HL-60 (cell line): ENCODE data around the gene TMEM132D.

Experiments used
- DNase-seq, 2 experiments: peaks; one replicate each; pipeline ENCODE4 v3.0.0-alpha.2; 2010 to 2020; ENCODE audit warnings: low read depth in 1 of 2, low spot score in 1 of 2
- H3K27ac ChIP-seq: fragments of 250-450 bp; sonication (Bioruptor Pico); replicated peaks from 2 replicates; pipeline ENCODE4 v1.5.1; 2020; ENCODE audit warnings: mild to moderate bottlenecking, moderate library complexity
- H3K27me3 ChIP-seq: fragments of 250-450 bp; sonication (Bioruptor Pico); 2 replicates; pipeline ENCODE4 v1.5.1; 2021; ENCODE audit warnings: mild to moderate bottlenecking, moderate library complexity; ENCODE audit not compliant: insufficient read depth, poor library complexity, severe bottlenecking
- H3K4me3 ChIP-seq: replicated peaks from 2 replicates; pipeline ENCODE4 v1.5.1; 2011; ENCODE audit warnings: mild to moderate bottlenecking, control low read depth, low read length; ENCODE audit not compliant: insufficient read depth
- GABPA ChIP-seq: IDR thresholded peaks from 2 replicates; pipeline ENCODE4 v1.6.1; 2012; ENCODE audit warnings: low read depth
- POLR2AphosphoS5 ChIP-seq: IDR thresholded peaks from 2 replicates; pipeline ENCODE4 v1.6.1; 2012; ENCODE audit warnings: low read depth
- SPI1 ChIP-seq: IDR thresholded peaks from 2 replicates; pipeline ENCODE4 v1.6.1; 2012; ENCODE audit warnings: low read depth, mild to moderate bottlenecking, borderline replicate concordance
- TF ChIP-seq, protein P1 (sequence below): IDR thresholded peaks from 2 replicates; pipeline ENCODE4 v1.6.1; 2012; ENCODE audit warnings: low read depth; ENCODE audit not compliant: insufficient replicate concordance
- TF ChIP-seq, protein P2 (sequence below): IDR thresholded peaks from one replicate; pipeline ENCODE4 v1.5.1; 2011; ENCODE audit warnings: low read length, control low read depth, inconsistent platforms; ENCODE audit not compliant: insufficient read depth

Gene TMEM132D

DNA sequence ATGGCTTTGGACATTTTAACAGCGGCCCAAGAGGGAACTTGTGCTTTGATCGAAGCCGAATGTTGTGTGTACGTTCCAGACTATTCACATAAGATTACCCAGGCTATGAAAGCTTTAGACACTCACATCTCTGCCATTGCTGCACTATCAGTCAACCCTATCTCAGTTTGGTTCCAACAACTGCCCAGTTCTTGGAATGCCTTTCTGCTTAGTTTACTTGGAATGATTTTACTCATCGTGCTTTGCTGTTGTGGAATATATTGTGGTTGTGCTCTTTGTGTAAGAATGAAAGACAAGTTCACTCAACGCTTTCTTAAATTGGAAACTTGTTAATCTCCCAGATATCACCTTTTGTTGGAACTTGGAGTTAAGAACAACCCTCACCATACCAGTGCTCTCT lies 552.3 kb downstream of the TMEM132D start:
- Histone ChIP-seq H3K4me3 (no peak overlapping the region), H3K27me3 (no peaks in the 10 kb centered on the region), H3K27ac (no peak overlapping the region)
- no peak for DNase-seq
- TF ChIP-seq GABPA (no peak), SPI1 (no peak)
- TF ChIP-seq, protein P1, sequence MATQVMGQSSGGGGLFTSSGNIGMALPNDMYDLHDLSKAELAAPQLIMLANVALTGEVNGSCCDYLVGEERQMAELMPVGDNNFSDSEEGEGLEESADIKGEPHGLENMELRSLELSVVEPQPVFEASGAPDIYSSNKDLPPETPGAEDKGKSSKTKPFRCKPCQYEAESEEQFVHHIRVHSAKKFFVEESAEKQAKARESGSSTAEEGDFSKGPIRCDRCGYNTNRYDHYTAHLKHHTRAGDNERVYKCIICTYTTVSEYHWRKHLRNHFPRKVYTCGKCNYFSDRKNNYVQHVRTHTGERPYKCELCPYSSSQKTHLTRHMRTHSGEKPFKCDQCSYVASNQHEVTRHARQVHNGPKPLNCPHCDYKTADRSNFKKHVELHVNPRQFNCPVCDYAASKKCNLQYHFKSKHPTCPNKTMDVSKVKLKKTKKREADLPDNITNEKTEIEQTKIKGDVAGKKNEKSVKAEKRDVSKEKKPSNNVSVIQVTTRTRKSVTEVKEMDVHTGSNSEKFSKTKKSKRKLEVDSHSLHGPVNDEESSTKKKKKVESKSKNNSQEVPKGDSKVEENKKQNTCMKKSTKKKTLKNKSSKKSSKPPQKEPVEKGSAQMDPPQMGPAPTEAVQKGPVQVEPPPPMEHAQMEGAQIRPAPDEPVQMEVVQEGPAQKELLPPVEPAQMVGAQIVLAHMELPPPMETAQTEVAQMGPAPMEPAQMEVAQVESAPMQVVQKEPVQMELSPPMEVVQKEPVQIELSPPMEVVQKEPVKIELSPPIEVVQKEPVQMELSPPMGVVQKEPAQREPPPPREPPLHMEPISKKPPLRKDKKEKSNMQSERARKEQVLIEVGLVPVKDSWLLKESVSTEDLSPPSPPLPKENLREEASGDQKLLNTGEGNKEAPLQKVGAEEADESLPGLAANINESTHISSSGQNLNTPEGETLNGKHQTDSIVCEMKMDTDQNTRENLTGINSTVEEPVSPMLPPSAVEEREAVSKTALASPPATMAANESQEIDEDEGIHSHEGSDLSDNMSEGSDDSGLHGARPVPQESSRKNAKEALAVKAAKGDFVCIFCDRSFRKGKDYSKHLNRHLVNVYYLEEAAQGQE = no peak

DNA sequence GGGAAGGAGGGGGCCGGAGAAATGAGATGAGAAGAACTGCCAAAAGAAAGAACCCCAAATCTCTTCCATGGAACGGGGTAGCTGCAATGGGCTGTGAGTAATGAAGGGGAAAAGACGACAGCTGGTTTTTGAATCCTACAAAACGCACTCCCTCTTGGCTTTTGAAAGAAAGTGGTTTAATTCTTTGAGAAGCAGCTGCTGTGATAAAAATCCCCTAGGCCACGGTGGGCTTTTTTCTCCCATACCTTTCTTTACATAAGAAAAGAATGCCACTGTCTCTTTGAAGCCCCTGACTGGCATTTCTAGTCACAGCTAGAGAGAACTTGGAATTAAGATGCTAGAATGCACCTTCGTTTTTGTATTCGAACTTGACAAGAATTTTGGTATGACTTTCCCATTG lies 564.5 kb downstream of the TMEM132D start:
- TF ChIP-seq SPI1 (no peak), POLR2AphosphoS5 (no peak), GABPA (no peak)
- TF ChIP-seq, protein P2, sequence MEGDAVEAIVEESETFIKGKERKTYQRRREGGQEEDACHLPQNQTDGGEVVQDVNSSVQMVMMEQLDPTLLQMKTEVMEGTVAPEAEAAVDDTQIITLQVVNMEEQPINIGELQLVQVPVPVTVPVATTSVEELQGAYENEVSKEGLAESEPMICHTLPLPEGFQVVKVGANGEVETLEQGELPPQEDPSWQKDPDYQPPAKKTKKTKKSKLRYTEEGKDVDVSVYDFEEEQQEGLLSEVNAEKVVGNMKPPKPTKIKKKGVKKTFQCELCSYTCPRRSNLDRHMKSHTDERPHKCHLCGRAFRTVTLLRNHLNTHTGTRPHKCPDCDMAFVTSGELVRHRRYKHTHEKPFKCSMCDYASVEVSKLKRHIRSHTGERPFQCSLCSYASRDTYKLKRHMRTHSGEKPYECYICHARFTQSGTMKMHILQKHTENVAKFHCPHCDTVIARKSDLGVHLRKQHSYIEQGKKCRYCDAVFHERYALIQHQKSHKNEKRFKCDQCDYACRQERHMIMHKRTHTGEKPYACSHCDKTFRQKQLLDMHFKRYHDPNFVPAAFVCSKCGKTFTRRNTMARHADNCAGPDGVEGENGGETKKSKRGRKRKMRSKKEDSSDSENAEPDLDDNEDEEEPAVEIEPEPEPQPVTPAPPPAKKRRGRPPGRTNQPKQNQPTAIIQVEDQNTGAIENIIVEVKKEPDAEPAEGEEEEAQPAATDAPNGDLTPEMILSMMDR = no peak
- TF ChIP-seq, protein P1 = no peak
- Histone ChIP-seq H3K27me3 (no peaks in the 10 kb centered on the region), H3K27ac (no peak overlapping the region), H3K4me3 (no peak overlapping the region)
- no peak for DNase-seq

DNA sequence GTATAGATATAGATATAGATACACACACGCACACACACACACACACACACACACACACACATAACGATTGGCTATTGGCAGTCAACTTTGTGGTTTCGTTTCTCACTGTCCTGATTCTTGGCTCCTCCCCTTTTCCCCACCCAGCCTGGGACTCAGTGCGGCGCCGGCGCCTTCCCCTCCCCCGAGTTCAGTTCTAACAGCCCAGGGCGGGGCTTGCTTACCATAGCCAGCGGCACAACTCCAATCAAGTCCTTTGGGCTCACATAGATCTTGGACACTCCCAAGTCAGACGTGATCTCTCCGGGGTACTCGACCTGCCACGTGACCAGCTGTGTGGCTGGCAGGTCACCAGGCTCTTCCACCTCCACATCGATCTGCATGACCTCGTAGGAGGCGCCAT lies 566.4 kb downstream of the TMEM132D start:
- TF ChIP-seq GABPA (no peak), SPI1 (no peak)
- Histone ChIP-seq H3K27me3 (no peaks in the 10 kb centered on the region), H3K4me3 (no peak overlapping the region), H3K27ac (no peak overlapping the region)
- DNase-seq = no peak

DNA sequence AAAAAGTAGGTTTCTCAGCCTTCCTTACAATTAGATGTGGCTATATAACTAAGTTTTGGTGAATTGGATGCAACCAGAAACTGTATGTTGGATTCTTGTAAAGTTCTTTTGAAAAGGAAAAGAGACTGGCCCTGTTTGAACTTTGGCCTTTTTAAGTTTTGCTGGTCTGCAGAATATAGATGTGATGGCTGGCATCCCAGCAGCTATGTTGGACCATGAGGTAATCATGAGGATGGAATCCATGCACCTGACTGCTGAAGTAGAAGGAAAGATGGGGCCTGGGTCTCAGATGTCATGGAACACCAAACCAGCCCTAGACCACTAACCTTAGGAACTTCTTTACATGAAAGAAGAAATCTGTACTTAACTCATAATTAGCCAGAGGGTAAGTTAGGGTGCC lies 568.1 kb downstream of the TMEM132D start:
- Histone ChIP-seq H3K27ac (no peak overlapping the region), H3K27me3 (no peaks in the 10 kb centered on the region), H3K4me3 (no peak overlapping the region)
- no peak for DNase-seq
- TF ChIP-seq SPI1 (no peak), POLR2AphosphoS5 (no peak), GABPA (no peak)
- TF ChIP-seq, protein P1 = no peak
- TF ChIP-seq, protein P2 = no peak
